GM12878 (cell line): ENCODE data around the gene TIPIN. TPM values are rescaled to one million over a fixed set of nuclear protein-coding genes. Genes with fewer than 3 reads are reported as not detected.

ENCODE experiments used
- DPF2 ChIP-seq: fragments of 450-650 bp; IDR thresholded peaks from 2 replicates; pipeline ENCODE4 v1.6.1; 2017; ENCODE audit warnings: mild to moderate bottlenecking
- HCFC1 ChIP-seq: fragments of 150-350 bp; IDR thresholded peaks from 2 replicates; pipeline ENCODE4 v1.6.1; 2014; ENCODE audit warnings: low read length
- RAD51 ChIP-seq: fragments of 450-650 bp; IDR thresholded peaks from 2 replicates; pipeline ENCODE4 v1.6.1; 2016; ENCODE audit warnings: moderate library complexity, mild to moderate bottlenecking, inconsistent platforms
- SUZ12 ChIP-seq: fragments of 200-600 bp; sonication (generic); IDR thresholded peaks from one replicate; pipeline ENCODE4 v1.6.1; 2018; ENCODE audit warnings: antibody characterized with exemption, mild to moderate bottlenecking; ENCODE audit not compliant: unreplicated experiment
- ZBED1 ChIP-seq: IDR thresholded peaks from 2 replicates; pipeline ENCODE4 v1.6.1; 2016; ENCODE audit warnings: borderline replicate concordance
- ZNF207 ChIP-seq: fragments of 450-650 bp; IDR thresholded peaks from 2 replicates; pipeline ENCODE4 v1.6.1; 2014; ENCODE audit warnings: antibody characterized with exemption, mild to moderate bottlenecking, borderline replicate concordance
- ZNF622 ChIP-seq: fragments of 450-650 bp; IDR thresholded peaks from 2 replicates; pipeline ENCODE4 v1.6.1; 2017; ENCODE audit warnings: mild to moderate bottlenecking, inconsistent platforms
- polyA plus RNA-seq, 11 experiments: library from polyadenylated mRNA; depleted of rRNA in 4 of 11; unstranded in 6 of 11; stranded (reverse) in 5 of 11; fragments of >200 nt; fragmentation: Nextera tagmentation in 4 of 11; fragmentation: Illumina TruSeq in 1 of 11; extraction: Ambion mirVana in 4 of 11; extraction: Trizol in 1 of 11; gene quantifications; 1 replicate in 1 of 11; 2 replicates in 10 of 11; pipeline versions ENCODE4 v1.2.1 to v1.2.3, GENCODE V29; 2011 to 2016; ENCODE audit warnings: inconsistent platforms in 2 of 11, missing spikeins in 2 of 11, low read depth in 1 of 11
- total RNA-seq, 4 experiments: library from RNA; depleted of rRNA in 3 of 4; stranded (reverse); fragments of >200 nt in 3 of 4; fragmentation: Illumina TruSeq in 1 of 4; extraction: Trizol in 1 of 4; gene quantifications; 2 replicates each; pipeline versions ENCODE4 v1.2.1 to v1.2.3, GENCODE V29; 2013 to 2021
- TF ChIP-seq, protein P1 (sequence below): fragments of 150-350 bp; IDR thresholded peaks from 2 replicates; pipeline ENCODE4 v1.6.1; 2016; ENCODE audit warnings: low read depth, low read length
- TF ChIP-seq, protein P2 (sequence below): fragments of 450-650 bp; IDR thresholded peaks from 2 replicates; pipeline ENCODE4 v1.6.1; 2018; ENCODE audit warnings: mild to moderate bottlenecking, low read depth, moderate library complexity; ENCODE audit not compliant: partially characterized antibody
- TF ChIP-seq, protein P3 (sequence below): fragments of 450-650 bp; IDR thresholded peaks from 2 replicates; pipeline ENCODE4 v1.6.1; 2018; ENCODE audit warnings: borderline replicate concordance, mild to moderate bottlenecking; ENCODE audit not compliant: partially characterized antibody
- TF ChIP-seq, protein P4 (sequence below): fragments of 450-650 bp; formaldehyde crosslinking; IDR thresholded peaks from 2 replicates; pipeline ENCODE4 v1.4.0; 2020; ENCODE audit warnings: mild to moderate bottlenecking, moderate library complexity
- TF ChIP-seq, protein P5 (sequence below): IDR thresholded peaks from 2 replicates; pipeline ENCODE4 v1.6.1; 2012; ENCODE audit warnings: low read depth, low read length, improper control_type of control experiment
- TF ChIP-seq, protein P6 (sequence below): IDR thresholded peaks from 2 replicates; pipeline ENCODE4 v1.6.1; 2011; ENCODE audit warnings: low read depth, mild to moderate bottlenecking, low read length, moderate library complexity, borderline replicate concordance; ENCODE audit errors: extremely low read depth

Gene TIPIN
- total and polyA plus RNA-seq, 10 of the 15 experiments (the other 5 are each of a cell fraction or from before 2014, with no cell fraction given) = 21.1 to 69.2 (median 47.0) TPM

DNA sequence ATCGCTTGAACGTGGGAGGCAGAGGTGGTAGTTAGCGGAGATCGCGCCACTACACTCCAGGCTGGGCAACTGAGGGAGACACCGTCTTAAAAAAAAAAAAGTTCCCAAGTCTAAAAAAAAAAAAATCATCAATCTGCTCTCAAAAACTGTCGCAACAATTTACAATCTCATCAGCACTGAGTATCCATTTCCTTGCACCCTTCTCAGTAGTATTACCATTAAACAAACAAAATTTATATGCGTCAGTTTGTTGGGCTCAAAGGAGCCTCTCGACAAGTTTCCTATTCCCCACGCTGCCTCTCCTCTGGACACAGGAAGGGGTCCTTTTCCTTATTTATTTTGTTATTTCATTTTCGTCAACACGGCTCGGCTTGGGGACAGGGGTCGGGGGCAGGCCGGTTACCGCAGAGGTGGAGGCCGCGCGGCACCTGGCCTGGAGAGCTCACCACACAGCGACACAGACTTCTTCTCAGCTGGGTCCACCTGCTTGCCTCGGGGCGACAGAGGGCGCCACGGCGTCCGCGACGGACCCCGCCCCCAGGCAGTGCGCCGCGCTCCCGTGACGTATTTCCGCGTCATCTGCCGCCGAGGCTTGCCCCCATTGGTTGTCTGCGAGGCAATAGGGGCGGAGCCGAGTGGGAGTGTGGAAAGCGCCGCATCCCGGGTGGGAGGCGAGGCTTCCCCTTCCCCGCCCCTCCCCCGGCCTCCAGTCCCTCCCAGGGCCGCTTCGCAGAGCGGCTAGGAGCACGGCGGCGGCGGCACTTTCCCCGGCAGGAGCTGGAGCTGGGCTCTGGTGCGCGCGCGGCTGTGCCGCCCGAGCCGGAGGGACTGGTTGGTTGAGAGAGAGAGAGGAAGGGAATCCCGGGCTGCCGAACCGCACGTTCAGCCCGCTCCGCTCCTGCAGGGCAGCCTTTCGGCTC lies 30.0 kb upstream of the TIPIN start, which contains the start of gene MAP2K1 (continued):
- TF ChIP-seq, protein P1, sequence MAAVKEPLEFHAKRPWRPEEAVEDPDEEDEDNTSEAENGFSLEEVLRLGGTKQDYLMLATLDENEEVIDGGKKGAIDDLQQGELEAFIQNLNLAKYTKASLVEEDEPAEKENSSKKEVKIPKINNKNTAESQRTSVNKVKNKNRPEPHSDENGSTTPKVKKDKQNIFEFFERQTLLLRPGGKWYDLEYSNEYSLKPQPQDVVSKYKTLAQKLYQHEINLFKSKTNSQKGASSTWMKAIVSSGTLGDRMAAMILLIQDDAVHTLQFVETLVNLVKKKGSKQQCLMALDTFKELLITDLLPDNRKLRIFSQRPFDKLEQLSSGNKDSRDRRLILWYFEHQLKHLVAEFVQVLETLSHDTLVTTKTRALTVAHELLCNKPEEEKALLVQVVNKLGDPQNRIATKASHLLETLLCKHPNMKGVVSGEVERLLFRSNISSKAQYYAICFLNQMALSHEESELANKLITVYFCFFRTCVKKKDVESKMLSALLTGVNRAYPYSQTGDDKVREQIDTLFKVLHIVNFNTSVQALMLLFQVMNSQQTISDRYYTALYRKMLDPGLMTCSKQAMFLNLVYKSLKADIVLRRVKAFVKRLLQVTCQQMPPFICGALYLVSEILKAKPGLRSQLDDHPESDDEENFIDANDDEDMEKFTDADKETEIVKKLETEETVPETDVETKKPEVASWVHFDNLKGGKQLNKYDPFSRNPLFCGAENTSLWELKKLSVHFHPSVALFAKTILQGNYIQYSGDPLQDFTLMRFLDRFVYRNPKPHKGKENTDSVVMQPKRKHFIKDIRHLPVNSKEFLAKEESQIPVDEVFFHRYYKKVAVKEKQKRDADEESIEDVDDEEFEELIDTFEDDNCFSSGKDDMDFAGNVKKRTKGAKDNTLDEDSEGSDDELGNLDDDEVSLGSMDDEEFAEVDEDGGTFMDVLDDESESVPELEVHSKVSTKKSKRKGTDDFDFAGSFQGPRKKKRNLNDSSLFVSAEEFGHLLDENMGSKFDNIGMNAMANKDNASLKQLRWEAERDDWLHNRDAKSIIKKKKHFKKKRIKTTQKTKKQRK = no peak
- TF ChIP-seq ZNF207 (no peak), ZBED1 (peak; percentile 61; the same call in 1 of the 2 replicates), DPF2 (no peak), HCFC1 (peak; percentile 39; the same call in 1 of the 2 replicates), ZNF622 (no peak), RAD51 (peak; percentile 82), SUZ12 (no peak)
- TF ChIP-seq, protein P2, sequence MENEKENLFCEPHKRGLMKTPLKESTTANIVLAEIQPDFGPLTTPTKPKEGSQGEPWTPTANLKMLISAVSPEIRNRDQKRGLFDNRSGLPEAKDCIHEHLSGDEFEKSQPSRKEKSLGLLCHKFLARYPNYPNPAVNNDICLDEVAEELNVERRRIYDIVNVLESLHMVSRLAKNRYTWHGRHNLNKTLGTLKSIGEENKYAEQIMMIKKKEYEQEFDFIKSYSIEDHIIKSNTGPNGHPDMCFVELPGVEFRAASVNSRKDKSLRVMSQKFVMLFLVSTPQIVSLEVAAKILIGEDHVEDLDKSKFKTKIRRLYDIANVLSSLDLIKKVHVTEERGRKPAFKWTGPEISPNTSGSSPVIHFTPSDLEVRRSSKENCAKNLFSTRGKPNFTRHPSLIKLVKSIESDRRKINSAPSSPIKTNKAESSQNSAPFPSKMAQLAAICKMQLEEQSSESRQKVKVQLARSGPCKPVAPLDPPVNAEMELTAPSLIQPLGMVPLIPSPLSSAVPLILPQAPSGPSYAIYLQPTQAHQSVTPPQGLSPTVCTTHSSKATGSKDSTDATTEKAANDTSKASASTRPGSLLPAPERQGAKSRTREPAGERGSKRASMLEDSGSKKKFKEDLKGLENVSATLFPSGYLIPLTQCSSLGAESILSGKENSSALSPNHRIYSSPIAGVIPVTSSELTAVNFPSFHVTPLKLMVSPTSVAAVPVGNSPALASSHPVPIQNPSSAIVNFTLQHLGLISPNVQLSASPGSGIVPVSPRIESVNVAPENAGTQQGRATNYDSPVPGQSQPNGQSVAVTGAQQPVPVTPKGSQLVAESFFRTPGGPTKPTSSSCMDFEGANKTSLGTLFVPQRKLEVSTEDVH = no peak
- TF ChIP-seq, protein P3, sequence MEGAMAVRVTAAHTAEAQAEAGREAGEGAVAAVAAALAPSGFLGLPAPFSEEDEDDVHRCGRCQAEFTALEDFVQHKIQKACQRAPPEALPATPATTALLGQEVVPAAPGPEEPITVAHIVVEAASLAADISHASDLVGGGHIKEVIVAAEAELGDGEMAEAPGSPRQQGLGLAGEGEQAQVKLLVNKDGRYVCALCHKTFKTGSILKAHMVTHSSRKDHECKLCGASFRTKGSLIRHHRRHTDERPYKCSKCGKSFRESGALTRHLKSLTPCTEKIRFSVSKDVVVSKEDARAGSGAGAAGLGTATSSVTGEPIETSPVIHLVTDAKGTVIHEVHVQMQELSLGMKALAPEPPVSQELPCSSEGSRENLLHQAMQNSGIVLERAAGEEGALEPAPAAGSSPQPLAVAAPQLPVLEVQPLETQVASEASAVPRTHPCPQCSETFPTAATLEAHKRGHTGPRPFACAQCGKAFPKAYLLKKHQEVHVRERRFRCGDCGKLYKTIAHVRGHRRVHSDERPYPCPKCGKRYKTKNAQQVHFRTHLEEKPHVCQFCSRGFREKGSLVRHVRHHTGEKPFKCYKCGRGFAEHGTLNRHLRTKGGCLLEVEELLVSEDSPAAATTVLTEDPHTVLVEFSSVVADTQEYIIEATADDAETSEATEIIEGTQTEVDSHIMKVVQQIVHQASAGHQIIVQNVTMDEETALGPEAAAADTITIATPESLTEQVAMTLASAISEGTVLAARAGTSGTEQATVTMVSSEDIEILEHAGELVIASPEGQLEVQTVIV = no peak
- TF ChIP-seq, protein P4, sequence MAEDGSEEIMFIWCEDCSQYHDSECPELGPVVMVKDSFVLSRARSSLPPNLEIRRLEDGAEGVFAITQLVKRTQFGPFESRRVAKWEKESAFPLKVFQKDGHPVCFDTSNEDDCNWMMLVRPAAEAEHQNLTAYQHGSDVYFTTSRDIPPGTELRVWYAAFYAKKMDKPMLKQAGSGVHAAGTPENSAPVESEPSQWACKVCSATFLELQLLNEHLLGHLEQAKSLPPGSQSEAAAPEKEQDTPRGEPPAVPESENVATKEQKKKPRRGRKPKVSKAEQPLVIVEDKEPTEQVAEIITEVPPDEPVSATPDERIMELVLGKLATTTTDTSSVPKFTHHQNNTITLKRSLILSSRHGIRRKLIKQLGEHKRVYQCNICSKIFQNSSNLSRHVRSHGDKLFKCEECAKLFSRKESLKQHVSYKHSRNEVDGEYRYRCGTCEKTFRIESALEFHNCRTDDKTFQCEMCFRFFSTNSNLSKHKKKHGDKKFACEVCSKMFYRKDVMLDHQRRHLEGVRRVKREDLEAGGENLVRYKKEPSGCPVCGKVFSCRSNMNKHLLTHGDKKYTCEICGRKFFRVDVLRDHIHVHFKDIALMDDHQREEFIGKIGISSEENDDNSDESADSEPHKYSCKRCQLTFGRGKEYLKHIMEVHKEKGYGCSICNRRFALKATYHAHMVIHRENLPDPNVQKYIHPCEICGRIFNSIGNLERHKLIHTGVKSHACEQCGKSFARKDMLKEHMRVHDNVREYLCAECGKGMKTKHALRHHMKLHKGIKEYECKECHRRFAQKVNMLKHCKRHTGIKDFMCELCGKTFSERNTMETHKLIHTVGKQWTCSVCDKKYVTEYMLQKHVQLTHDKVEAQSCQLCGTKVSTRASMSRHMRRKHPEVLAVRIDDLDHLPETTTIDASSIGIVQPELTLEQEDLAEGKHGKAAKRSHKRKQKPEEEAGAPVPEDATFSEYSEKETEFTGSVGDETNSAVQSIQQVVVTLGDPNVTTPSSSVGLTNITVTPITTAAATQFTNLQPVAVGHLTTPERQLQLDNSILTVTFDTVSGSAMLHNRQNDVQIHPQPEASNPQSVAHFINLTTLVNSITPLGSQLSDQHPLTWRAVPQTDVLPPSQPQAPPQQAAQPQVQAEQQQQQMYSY (CRISPR knock-in tag) = no peak
- TF ChIP-seq, protein P5, sequence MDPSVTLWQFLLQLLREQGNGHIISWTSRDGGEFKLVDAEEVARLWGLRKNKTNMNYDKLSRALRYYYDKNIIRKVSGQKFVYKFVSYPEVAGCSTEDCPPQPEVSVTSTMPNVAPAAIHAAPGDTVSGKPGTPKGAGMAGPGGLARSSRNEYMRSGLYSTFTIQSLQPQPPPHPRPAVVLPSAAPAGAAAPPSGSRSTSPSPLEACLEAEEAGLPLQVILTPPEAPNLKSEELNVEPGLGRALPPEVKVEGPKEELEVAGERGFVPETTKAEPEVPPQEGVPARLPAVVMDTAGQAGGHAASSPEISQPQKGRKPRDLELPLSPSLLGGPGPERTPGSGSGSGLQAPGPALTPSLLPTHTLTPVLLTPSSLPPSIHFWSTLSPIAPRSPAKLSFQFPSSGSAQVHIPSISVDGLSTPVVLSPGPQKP = no peak
- TF ChIP-seq, protein P6, sequence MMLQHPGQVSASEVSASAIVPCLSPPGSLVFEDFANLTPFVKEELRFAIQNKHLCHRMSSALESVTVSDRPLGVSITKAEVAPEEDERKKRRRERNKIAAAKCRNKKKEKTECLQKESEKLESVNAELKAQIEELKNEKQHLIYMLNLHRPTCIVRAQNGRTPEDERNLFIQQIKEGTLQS = peak; percentile 76; the same call in 1 of the 2 replicates
